ENCODE measurements around the gene PTPN3.

Gene PTPN3

DNA sequence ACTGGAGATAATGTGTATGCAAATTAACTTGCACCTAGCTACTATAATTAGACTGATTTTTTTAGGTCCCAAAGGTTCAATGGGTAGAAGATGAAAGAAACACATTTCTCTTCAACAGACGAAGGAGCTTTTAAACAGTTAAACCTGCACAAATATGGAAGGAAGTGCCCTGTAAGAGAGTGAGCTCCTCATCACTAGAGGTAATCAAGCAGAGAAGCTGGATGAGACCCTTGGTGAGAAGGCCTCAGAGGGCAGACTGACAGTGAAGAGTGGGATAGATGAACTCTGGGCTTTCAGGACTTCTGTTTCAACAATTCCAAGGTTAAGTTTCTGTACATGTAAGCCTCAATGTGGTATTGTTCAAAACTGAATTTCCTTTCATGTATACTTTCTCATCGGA, 23.2 kb downstream of the PTPN3 start:
- DNase-seq = no peak

DNA sequence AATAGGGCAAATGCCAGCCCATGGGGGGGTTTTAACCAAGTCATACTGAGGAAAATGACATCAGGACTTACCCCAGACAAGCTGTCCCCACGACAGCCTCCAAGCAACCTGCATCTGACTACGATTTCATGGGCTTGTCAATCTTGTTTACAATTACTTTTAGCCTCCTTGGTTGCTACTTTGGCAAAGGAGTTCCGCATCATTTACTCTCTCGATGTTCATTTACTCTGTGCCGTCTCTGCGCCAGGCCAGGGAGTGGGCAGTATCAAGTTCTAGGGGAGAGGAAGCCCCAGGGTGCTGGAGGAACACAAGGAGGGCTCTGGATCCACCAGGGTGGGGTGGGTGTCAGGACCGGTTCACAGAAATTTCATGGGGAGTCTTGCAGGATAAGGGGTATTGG, 23.9 kb downstream of the PTPN3 start:
- no peak for DNase-seq

GRCh38 chr9:109473329-109473728, 24.8 kb downstream of the PTPN3 start:
- DNase-seq = no peak

DNA sequence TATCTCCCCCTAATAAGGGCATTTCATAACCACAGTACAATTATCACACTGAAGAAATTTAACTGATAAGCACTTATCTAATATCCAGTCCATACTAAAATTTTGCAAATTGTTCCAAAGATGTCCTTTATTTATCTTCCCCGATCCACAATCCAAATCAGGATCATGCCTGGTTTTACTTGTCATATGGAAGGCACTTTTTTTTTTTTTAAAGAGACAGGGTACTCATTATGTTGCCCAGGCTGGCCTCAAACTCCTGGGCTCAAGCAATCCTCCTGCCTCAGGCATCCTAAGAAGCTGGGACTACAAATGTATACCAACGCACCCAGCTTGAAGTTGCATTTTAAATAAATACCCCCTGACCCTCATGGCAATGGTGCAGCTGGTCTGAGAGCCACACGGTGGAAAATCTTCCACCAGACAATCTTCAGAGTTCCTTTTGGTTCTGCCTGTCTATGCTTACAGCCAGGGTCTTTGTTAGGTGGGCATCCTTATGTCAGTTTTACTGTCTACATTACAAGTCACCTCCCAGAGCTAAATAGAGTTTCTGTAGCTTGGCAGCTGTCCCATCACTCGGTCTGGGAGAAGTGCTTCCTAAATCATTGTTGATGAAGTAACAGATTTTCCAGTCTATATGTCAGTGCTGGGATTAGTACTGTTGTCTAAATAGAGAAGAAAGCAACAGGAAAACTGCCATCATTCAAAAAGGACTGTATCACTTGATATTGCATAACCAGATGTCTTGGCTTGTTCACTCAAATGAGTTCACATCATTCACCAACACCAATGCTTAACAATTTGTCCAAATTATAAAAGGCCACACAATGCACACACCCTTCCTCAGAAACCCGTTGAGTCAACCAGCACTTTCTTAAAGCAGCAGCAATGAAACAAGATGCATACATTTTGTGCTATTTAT, 26.4 kb downstream of the PTPN3 start:
- DNase-seq = no peak

DNA sequence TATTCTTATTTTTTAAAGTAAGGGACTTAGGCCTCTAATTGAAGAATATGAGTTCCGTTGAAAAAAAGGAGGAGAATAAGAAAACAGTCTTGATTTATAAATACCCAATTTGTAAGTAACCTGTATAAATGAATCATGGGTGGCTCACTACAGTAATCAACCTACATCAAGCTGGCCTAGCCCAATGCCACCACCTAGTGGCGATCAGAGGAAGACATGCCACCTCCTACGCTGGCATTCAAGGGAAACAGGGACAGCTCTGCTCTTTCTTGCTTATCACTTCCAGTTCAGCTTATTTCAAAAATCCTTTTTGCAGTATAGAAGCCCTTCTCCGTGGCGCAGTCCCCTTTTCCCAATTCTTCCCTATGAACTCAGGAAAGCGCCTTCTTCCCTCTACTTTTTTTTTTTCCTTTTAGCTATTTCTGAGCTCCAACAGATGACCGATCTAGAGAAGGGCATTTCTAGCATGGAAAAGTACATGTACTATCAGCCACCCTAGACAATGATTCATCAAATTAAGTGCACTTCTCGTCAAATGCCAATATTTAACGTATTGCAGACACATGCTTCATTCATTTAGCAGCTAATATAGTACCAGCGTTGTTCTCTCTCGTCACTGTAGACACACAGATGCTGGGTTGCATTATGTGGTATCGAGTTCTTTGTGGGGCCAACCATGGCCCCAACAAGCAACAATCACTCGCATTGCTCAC, 28.3 kb downstream of the PTPN3 start:
- DNase-seq = peak; percentile 1

- no peak for DNase-seq
Observed at GRCh38 chr9:109468927-109469326, 29.2 kb downstream of the PTPN3 start.

DNA sequence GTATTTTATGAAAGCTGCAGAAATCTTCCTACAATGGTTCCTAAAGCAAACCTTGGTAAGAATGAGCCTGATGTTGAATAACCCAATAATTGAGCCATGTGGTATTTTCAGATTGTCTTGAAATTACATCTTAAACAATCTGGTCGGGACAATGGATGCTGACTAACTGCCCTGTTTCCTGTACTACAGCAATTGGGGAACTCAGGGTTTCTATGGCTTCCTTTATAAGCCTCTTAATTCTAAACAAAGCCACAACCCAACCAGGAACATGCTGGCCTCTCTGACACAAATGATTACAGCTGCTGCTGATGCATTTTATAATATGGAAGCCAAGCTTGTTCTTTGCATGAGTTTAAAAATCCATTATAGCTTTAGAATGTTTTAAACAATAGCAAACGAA, 30.2 kb downstream of the PTPN3 start:
- DNase-seq = no peak

DNA sequence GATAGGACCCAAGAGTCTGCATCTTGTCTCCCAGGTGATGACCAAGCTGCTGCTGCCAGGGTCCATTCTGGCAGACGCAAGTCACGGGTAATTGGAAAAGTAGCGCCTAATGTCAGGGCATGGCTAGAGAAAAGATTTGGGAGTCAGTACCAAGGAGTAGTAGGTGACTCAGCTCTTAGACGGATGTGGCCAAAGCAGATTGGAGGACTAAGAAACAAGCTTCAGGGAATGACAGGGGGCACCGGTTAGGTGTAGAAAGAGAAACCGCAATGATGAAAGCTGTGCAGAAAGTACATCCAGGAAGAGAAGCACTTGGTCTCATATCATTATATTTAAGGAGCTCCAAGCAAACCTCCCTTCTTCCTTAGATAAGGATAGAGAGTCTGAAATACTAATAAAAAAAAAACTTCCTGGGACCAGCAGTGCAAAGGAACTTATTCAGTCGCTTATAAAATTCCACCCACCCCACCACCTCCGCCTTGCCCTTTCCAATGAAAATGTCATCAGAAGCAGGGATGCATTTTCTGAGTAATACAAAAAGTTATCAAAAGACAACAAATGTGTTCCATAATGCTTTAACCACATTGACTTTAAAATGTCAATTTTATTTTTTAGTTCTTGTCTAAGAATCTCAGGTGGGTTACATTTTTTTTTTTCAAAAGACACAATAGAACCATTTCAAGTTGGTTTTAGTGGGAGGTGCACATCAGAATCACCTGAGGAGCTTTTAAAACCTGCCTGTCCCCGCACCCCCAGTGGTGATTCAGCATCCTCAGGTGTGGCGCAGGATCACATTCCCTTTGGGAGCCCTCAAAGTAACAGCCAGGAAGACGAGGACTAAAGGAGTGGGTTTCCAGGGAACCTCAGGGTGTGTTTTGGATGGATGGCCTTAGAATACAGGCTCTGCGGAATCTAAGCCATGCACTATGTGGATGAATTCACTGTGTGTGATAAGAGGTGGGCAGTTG, 31.2 kb downstream of the PTPN3 start:
- no peak for DNase-seq

DNA sequence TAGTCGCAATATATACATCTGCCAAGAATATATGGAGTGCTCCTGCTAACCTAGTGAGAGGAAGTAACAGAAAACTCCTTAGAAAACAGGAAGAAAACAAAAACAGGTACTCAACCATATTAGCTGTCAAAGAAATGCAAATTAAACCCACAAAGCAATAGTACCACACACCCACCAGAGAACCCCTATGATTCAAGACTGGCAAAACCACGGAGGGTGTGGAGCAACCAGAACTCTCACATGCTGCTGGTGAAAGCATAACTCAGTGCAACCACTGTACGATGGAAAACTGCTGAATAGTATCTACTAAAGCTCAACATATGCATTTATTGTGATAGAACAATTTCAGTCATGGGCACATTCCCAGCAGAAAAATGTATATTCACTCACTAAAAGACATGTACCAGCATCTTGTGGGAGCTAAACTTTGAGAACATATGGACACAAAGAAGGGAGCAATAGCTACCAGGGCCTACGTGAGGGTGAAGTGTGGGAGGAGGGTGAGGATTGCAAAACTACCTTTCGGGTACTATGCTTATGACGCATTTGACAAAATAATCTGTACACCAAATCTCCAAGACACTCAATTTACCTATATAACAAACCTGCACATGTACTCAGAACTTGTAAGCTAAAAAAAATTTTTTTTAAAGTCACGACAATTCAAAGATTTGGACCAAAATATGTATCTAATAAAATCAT, 34.0 kb downstream of the PTPN3 start:
- no peak for DNase-seq

DNA sequence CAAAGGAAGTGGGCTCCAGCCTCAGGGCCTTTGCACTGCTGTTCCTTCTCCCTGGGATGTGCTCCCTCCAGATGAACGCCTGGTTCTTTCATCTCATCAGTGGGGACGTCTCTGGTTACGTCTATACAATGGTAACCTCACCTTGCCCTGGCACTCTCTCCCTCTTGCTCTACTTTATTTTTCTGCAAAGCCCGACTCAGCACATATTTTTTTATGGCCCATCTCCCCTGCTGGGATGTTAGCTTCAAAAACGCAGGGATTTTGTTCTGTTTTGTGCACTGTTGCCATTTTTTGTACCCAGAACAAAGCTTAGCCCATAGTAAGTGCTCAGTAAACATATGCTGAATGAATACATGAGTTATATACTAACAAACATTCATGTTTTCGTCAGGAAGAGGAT, 37.5 kb downstream of the PTPN3 start:
- DNase-seq = no peak

DNA sequence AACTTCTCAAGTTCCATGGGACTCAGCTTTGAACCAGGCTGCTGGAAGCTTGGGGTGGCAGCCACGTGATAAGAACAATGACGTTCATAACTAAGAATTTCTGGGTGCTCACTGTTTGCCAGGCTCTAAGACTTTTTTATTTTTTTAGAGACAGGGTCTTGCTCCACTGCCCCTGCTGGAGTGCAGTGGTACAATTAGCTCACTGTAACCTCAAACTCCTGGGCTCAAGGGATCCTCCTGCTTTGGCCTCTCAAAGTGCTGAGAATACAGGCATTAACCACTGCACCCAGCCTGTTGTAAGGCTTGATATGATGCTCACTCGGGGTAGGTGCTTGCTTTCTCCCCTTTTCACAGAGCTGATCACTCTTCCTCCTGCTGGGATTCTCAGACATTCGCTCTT, 38.7 kb downstream of the PTPN3 start:
- DNase-seq = no peak

GRCh38 chr9:109458453-109459211, 39.5 kb downstream of the PTPN3 start:
- DNase-seq = no peak

- no peak for DNase-seq
Observed at GRCh38 chr9:109456811-109457210, 41.3 kb downstream of the PTPN3 start.

GRCh38 chr9:109455861-109456260, 42.2 kb downstream of the PTPN3 start:
- DNase-seq = no peak

GRCh38 chr9:109455391-109455790, 42.7 kb downstream of the PTPN3 start:
- no peak for DNase-seq

- DNase-seq = no peak
Observed at GRCh38 chr9:109454601-109455155, 43.4 kb downstream of the PTPN3 start.

DNA sequence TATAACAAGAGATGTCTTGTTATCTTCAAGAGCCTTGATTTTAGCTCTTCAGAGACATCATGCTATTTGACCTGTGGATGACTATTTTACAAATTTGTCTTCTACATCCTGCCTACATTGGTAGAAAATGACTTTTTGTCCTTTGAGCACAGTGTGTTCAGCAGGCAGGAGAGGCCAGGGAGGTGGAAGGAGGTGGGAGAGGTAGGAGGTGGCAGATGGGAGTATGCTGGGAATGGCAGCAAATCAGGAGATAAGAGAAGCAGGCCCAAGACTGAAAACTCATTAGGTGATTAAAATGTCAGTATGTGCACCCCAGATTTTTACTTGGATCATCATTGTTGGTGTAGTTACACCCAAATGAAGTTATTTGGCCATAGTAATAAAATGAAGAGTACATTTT, 44.1 kb downstream of the PTPN3 start:
- no peak for DNase-seq

GRCh38 chr9:109453210-109453842, 44.8 kb downstream of the PTPN3 start:
- DNase-seq = no peak

DNA sequence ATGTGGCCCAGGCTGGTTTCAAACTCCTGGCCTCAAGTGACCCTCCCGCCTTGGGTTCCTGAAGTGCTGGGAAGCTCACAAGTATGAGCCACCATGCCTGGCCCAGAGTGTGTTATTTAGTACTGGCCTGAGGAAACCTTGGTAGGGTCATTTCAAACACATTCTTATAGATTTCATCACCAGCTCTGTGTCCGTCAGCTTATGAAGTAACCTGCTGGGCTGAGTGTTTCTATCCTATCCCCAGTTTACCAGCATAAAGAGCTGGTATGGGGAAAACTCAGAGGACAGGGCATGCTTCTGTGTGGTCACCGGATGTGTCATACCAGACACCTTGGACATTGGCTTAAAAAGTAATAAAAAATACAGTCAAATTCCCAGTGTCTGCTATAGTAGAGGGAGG, 45.3 kb downstream of the PTPN3 start:
- DNase-seq = no peak

DNA sequence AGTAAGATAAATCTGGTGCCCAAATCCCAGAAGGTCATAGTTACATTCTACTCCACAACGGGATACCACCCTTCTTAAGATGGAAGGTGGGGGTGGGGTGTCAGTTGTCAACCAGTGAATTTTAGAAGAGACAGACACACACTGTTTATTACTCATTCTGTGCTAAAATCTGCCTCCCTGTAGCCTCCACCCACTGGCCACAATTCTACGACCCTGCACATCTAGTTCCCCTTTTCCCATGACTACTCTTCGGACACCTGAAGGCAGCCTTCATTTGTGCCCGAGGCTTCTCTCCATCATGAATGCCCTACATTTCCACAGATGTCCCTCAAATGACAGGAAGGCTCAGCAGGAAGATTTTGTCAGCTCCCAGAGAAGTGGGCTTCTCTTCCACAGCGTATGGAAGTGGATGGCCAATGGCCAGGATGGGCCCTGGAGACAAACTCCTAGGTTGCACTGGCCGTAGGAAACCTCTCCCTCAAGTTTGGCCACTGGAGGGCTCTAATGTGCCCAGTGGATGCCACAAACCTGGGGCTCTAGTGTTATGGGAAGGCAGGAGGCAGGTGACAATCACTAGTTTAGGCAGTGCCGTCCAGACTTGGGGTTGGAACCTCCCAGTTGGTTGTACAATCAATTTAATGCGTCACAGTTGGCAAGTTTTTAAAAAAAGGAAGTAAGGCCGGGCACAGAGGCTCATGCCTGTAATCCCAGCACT, 46.6 kb downstream of the PTPN3 start:
- no peak for DNase-seq
